IMR-90 (cell line): ENCODE measurements around the gene ZNF229. TPM values are rescaled to one million over a fixed set of nuclear protein-coding genes. Genes with fewer than 3 reads are reported as not detected.

Experiments used
- ATAC-seq: fragments of 200-7000 bp; cut with Tn5 transposase; 2 replicates; pipeline ENCODE4 v1.9.1; 2020; ENCODE audit warnings: low read depth, mild to moderate bottlenecking, moderate library complexity
- BruUV-seq: library from RNA; stranded (reverse); fragments of 400-500 nt; replicated peaks from 2 replicates; lab custom pipeline; 2021; lab: Mats Ljungman, UMichigan
- CTCF ChIA-PET: fragments of 300-600 bp; formaldehyde crosslinking; extraction: SDS; loops from one replicate; lab custom pipeline; 2021; ENCODE audit warnings: antibody characterized with exemption; lab: Yijun Ruan, JAX
- POLR2A ChIA-PET: fragments of 300-600 bp; sonication (Branson Sonifier 250); formaldehyde crosslinking; loops from one replicate; lab custom pipeline; 2022; ENCODE audit warnings: antibody characterized with exemption; ENCODE audit not compliant: unreplicated experiment; lab: Charles Lee
- DNase-seq: peaks from one replicate; pipeline ENCODE4 v3.0.0; 2013
- H2AFZ ChIP-seq: replicated peaks from 2 replicates; pipeline ENCODE3; 2013; ENCODE audit warnings: low read length, mild to moderate bottlenecking; ENCODE audit not compliant: poor library complexity
- H2AK5ac ChIP-seq: 2 replicates; pipeline ENCODE4 v1.6.1; 2013; ENCODE audit warnings: low read depth, low read length, inconsistent platforms
- H2AK9ac ChIP-seq: replicated peaks from 2 replicates; pipeline ENCODE3; 2013; ENCODE audit warnings: mild to moderate bottlenecking, low read depth, low read length, moderate library complexity; ENCODE audit not compliant: poor library complexity
- H2BK120ac ChIP-seq: 2 replicates; pipeline ENCODE4 v1.6.1; 2013; ENCODE audit warnings: low read depth, low read length, inconsistent platforms
- H2BK15ac ChIP-seq: 3 replicates; pipeline ENCODE4 v1.6.1; 2013; ENCODE audit warnings: low read depth, low read length, inconsistent platforms
- H2BK20ac ChIP-seq: 2 replicates; pipeline ENCODE4 v1.6.1; 2013; ENCODE audit warnings: low read depth, mild to moderate bottlenecking, inconsistent platforms, low read length, moderate library complexity
- H2BK5ac ChIP-seq: 2 replicates; pipeline ENCODE4 v1.6.1; 2013; ENCODE audit warnings: mild to moderate bottlenecking, low read depth, low read length, inconsistent platforms; ENCODE audit not compliant: poor library complexity, severe bottlenecking
- H3K14ac ChIP-seq: replicated peaks from 2 replicates; pipeline ENCODE4 v1.6.1; 2013; ENCODE audit warnings: low read depth, low read length, inconsistent platforms
- H3K18ac ChIP-seq: 2 replicates; pipeline ENCODE4 v1.6.1; 2013; ENCODE audit warnings: low read depth, low read length, control low read depth
- H3K23ac ChIP-seq: 2 replicates; pipeline ENCODE4 v1.6.1; 2013; ENCODE audit warnings: low read depth, low read length, inconsistent platforms
- H3K27ac ChIP-seq: 2 replicates; pipeline ENCODE4 v1.5.1; 2013; ENCODE audit warnings: mild to moderate bottlenecking, control low read depth, low read length; ENCODE audit not compliant: insufficient read depth
- H3K27me3 ChIP-seq: 2 replicates; pipeline ENCODE4 v1.6.1; 2013; ENCODE audit warnings: low read length; ENCODE audit not compliant: control insufficient read depth, insufficient read depth
- H3K36me3 ChIP-seq: 2 replicates; pipeline ENCODE4 v1.6.1; 2013; ENCODE audit warnings: low read length, mixed read lengths; ENCODE audit not compliant: control insufficient read depth, insufficient read depth
- H3K4ac ChIP-seq: 2 replicates; pipeline ENCODE4 v1.6.1; 2013; ENCODE audit warnings: low read depth, low read length, inconsistent platforms
- H3K4me1 ChIP-seq: 2 replicates; pipeline ENCODE4 v1.6.1; 2013; ENCODE audit warnings: low read length, mixed read lengths; ENCODE audit not compliant: control insufficient read depth, insufficient read depth
- H3K4me2 ChIP-seq: 2 replicates; pipeline ENCODE4 v1.6.1; 2013; ENCODE audit warnings: low read depth, mild to moderate bottlenecking, control low read depth, low read length, moderate library complexity
- H3K4me3 ChIP-seq: 2 replicates; pipeline ENCODE4 v1.5.1; 2013; ENCODE audit warnings: low read depth, mild to moderate bottlenecking, control low read depth, low read length, moderate library complexity; ENCODE audit not compliant: insufficient read depth
- H3K56ac ChIP-seq: 2 replicates; pipeline ENCODE4 v1.6.1; 2013; ENCODE audit warnings: low read length, inconsistent platforms; ENCODE audit not compliant: insufficient read depth; ENCODE audit errors: extremely low read depth
- H3K79me1 ChIP-seq, 2 experiments: 2 replicates each; pipeline ENCODE4 v1.6.1; 2013; ENCODE audit warnings: low read length in 2 of 2, inconsistent platforms in 1 of 2, low read depth in 1 of 2
- H3K9ac ChIP-seq: 2 replicates; pipeline ENCODE4 v1.6.1; 2013; ENCODE audit warnings: low read depth, low read length, control low read depth
- H3K9me1 ChIP-seq: 2 replicates; pipeline ENCODE4 v1.6.1; 2013; ENCODE audit warnings: low read length, inconsistent platforms; ENCODE audit not compliant: insufficient read depth
- H3K9me3 ChIP-seq: 2 replicates; pipeline ENCODE4 v1.6.1; 2013; ENCODE audit warnings: low read length; ENCODE audit not compliant: control insufficient read depth, insufficient read depth
- H4K20me1 ChIP-seq: 2 replicates; pipeline ENCODE4 v1.6.1; 2013; ENCODE audit warnings: low read length, inconsistent platforms; ENCODE audit not compliant: insufficient read depth
- H4K5ac ChIP-seq: 2 replicates; pipeline ENCODE4 v1.6.1; 2013; ENCODE audit warnings: mild to moderate bottlenecking, low read depth, low read length, control low read depth
- H4K8ac ChIP-seq, 2 experiments: 2 replicates each; pipeline ENCODE4 v1.6.1; 2013; ENCODE audit warnings: low read depth in 2 of 2, low read length in 2 of 2, control low read depth in 1 of 2, inconsistent platforms in 1 of 2
- H4K91ac ChIP-seq: 2 replicates; pipeline ENCODE4 v1.6.1; 2013; ENCODE audit warnings: low read depth, low read length, inconsistent platforms; ENCODE audit not compliant: insufficient read depth
- CHD1 ChIP-seq: IDR thresholded peaks from 2 replicates; pipeline ENCODE4 v1.6.1; 2012; ENCODE audit warnings: low read depth, low read length, improper control_type of control experiment
- MXI1 ChIP-seq: IDR thresholded peaks from 2 replicates; pipeline ENCODE4 v1.6.1; 2012; ENCODE audit warnings: low read depth, mild to moderate bottlenecking, low read length, moderate library complexity, borderline replicate concordance
- WGBS, 2 experiments: methylation state at CpG; one replicate each; pipeline versions ENCODE4 v1.1.5 to v1.1.7; 2013; ENCODE audit warnings: missing lambda C conversion rate in 2 of 2; ENCODE audit not compliant: insufficient read length in 1 of 2; ENCODE audit errors: extremely low coverage in 2 of 2; 5-methylcytosine and 5-hydroxymethylcytosine counted together
- dilution Hi-C: fragments of 300-500 bp; cut with HindIII; formaldehyde crosslinking; loops from one replicate; pipeline ENCODE4 v1.14.3; 2018; ENCODE audit warnings: low sequenced_read_pairs; ENCODE audit not compliant: unreplicated experiment
- in situ Hi-C: fragments of 300-500 bp; cut with MboI; formaldehyde crosslinking; loops from 3 replicates; pipeline ENCODE4 v1.14.3; 2019; ENCODE audit warnings: low sequenced_read_pairs, inconsistent platforms, mixed read lengths
- intact Hi-C: fragments of 100-400 bp; cut with micrococcal nuclease; formaldehyde crosslinking; loops from 2 replicates; pipeline ENCODE4 v1.10.0; 2022
- polyA plus RNA-seq, 3 experiments: library from polyadenylated mRNA; depleted of rRNA; stranded (reverse); fragments of >200 nt; gene quantifications; 2 replicates each; pipeline ENCODE4 v1.2.3, GENCODE V29; 2012; ENCODE audit warnings: low replicate concordance in 1 of 3
- total RNA-seq: library from RNA; depleted of rRNA; stranded (reverse); fragments of >200 nt; gene quantifications from 2 replicates; pipeline ENCODE4 v1.2.3, GENCODE V29; 2012

Gene ZNF229
- total and polyA plus RNA-seq, 2 of the 4 experiments (the other 2 are of a cell fraction), result 3.4 to 17.6 TPM

- dilution Hi-C loops (no loop called here), in situ Hi-C loops (no loop called here), intact Hi-C loops (no loop called here)
- Histone ChIP-seq H3K4me1 (peaks cover 3% of the 10 kb centered on the region; the same call in 1 of the 2 replicates), H3K14ac (no peak overlapping the region), H3K23ac (no peak overlapping the region), H3K9me3 (peaks cover 19% of the 10 kb centered on the region; the same call in 1 of the 2 replicates), H3K9ac (no peak overlapping the region), H3K27me3 (no peaks in the 10 kb centered on the region), H2AK5ac (no peak overlapping the region), H3K4ac (no peak overlapping the region), H3K9me1 (no peaks in the 10 kb centered on the region), H3K56ac (no peak overlapping the region), H2BK20ac (no peak overlapping the region), H2AK9ac (no peak overlapping the region), H2AFZ (no peak overlapping the region), H3K4me2 (no peak overlapping the region), H2BK5ac (no peak overlapping the region), H4K8ac (no peak overlapping the region), H3K36me3 (peaks cover 3% of the 10 kb centered on the region), H4K5ac (no peak overlapping the region), H2BK15ac (no peak overlapping the region), H3K79me1 (peaks cover 0 to 14% of the 10 kb centered on the region in 2 experiments; a peak in 2 of 4 replicates), H3K4me3 (no peak overlapping the region), H3K18ac (no peak overlapping the region), H4K91ac (no peak overlapping the region), H2BK120ac (no peak overlapping the region), H4K20me1 (no peaks in the 10 kb centered on the region), H3K27ac (no peak overlapping the region)
- ChIA-PET POLR2A (no interaction called here), CTCF (no interaction called here)
- no peak for DNase-seq
- 83% methylated on average over 17 of the region's 18 CpGs; no CpG with 5 or more reads in 1 of the 2 experiments for WGBS, 2 experiments
- TF ChIP-seq CHD1, result no peak
- no peak for TF ChIP-seq MXI1
- BruUV-seq, result no TSS peak
- ATAC-seq, result no peak
These were observed 3.4 kb upstream of the ZNF229 start for GRCh38 chr19:44451687-44452086.
